Epidermal melanocyte (primary cell): ENCODE measurements around the gene TNFRSF8.

ENCODE experiments used
- DNase-seq: peaks from one replicate; pipeline ENCODE4 v3.0.0; 2011; ENCODE audit warnings: low spot score; ENCODE audit not compliant: insufficient read length

Gene TNFRSF8

DNA sequence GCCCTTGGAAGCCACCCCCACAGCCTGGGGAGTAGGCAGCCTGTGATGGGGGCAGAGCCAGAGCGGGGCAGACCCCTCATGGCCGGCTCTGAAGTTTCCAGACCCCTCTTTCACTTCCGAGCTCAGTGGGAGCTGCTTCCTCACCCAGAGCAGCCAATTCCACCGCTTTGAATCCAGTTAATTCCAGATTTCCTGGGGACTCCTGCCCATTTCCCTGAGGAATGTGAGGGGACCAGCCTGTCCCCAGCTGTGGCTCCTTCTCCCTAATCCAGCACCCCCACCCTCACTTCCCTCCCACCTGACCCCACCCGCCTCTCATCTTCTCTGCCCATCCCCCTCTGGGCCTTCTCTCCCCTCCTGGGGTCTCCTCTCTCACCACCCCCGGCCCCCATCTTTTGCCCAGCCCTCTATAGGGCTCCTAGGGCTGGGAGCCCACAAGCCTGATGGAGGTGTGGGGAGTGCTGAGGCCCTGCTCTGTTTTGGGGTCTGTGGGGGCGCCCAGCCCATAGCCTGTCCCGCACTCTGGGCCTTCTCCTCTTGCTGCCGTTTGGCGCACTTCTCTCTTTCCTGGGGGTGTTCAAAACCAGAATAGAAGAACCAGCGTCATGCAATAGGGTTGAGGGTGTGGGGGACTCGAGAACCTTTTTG, 77.5 kb downstream of the TNFRSF8 start:
- DNase-seq = no peak

GRCh38 chr1:12141163-12141850, 78.2 kb downstream of the TNFRSF8 start:
- DNase-seq = no peak

DNA sequence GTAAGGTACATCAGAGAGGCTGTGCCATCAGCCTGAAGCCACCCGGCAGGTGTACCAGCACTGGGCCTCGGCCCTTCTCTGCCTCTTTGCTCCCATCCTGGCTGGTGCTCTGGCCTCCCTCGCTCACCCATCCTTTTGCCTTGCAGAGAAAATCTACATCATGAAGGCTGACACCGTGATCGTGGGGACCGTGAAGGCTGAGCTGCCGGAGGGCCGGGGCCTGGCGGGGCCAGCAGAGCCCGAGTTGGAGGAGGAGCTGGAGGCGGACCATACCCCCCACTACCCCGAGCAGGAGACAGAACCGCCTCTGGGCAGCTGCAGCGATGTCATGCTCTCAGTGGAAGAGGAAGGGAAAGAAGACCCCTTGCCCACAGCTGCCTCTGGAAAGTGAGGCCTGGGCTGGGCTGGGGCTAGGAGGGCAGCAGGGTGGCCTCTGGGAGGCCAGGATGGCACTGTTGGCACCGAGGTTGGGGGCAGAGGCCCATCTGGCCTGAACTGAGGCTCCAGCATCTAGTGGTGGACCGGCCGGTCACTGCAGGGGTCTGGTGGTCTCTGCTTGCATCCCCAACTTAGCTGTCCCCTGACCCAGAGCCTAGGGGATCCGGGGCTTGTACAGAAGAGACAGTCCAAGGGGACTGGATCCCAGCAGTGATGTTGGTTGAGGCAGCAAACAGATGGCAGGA, 79.2 kb downstream of the TNFRSF8 start:
- DNase-seq = no peak

DNA sequence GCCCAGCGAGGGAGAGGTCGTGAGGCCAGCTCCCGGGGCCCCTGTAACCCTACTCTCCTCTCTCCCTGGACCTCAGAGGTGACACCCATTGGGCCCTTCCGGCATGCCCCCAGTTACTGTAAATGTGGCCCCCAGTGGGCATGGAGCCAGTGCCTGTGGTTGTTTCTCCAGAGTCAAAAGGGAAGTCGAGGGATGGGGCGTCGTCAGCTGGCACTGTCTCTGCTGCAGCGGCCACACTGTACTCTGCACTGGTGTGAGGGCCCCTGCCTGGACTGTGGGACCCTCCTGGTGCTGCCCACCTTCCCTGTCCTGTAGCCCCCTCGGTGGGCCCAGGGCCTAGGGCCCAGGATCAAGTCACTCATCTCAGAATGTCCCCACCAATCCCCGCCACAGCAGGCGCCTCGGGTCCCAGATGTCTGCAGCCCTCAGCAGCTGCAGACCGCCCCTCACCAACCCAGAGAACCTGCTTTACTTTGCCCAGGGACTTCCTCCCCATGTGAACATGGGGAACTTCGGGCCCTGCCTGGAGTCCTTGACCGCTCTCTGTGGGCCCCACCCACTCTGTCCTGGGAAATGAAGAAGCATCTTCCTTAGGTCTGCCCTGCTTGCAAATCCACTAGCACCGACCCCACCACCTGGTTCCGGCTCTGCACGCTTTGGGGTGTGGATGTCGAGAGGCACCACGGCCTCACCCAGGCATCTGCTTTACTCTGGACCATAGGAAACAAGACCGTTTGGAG, 80.0 kb downstream of the TNFRSF8 start:
- DNase-seq = no peak

- DNase-seq = peak; percentile 94
Measured at GRCh38 chr1:12143631-12144155, 80.6 kb downstream of the TNFRSF8 start.

DNA sequence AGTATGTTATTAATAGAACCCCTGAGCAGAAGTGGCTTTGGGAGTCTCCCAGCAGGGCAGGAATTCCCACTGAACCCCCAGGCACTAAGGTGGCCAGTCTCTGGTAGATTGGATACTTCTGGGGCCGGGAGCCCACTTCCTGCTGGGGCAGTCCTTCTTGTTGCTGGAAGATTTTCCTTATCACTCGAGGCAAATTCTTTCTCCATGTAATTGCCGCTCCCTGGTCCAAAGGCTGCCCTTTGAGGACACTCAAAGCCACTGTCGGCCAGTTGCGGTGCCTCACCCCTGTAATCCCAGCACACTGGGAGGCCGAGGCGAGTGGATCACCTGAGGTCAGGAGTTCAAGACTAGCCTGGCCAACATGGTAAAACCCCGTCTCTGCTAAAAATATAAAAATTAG, 81.1 kb downstream of the TNFRSF8 start:
- DNase-seq = no peak

- DNase-seq = no peak
Measured at GRCh38 chr1:12144969-12145368, 81.9 kb downstream of the TNFRSF8 start.

DNA sequence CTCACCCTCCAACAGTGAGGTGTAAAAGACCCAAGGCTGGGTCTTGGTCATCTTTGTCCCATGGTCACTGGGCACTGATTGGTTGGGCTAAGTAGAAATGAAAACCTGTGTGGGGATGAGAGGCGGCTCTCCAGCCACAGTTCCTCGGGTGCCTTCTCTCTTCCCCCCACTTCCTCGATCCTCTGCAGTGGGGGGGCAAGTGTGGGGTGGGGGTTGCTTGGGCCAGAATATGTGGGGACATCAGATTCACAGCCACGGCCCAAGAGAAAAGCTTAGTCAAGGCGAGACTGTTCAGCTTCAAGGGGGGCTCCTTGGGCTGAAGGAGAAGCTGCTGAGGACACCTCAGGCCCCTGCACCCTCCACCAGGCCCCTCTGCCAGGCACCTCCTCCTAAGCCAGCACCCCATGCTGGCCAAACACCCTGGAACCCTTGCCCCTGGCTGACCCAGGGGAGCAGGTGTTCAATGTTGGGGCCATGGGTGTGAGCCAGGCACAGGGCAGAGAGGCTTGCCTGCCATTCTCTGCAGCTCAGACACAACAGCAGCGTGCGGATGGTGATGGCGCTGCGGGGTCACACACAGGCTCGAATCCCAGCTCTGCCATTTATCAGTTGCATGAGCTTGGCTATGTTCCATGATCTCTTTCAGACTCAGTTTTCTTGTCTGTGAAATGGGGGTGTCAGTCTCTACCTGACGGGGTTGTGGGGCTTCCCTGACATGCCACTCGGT, 82.7 kb downstream of the TNFRSF8 start:
- DNase-seq = no peak

DNA sequence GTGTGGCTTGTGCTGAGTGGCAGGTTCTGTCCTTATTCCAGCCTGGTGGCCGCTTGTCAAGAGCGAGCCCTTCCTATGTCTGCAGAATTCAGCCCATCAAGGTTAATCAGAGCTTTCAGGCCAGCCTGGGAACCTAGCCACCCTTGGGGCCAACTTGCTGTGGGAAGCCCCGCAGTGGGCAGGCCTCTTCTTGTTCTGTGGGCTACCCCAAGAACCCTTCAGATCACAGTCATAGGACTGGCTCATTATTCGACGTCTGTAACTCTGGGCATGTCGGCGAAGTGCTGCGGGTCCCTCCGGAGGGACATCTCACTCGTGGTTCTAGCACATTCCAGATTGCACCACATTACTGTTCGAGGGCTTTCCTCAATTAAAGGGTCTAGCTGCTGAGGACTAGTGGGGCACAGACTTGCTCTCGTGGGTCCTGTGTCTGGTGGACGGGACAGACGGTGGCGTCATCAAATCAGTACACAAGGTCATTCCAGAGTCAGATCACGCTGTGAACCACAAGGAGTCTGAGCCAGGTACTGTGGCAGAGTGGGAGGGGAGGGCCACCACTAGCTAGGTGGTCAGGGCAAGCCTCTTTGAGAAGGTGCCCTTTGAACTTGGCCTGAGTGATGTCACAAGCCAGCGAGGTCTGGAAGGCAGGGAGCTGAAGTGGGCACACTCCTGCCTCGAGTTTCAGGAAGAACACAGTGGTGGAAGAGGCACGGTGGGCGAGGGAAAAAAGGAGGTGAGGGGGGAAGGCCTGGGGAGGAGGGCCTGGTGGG, 83.4 kb downstream of the TNFRSF8 start:
- no peak for DNase-seq

GRCh38 chr1:12147201-12147701, 84.1 kb downstream of the TNFRSF8 start:
- no peak for DNase-seq

DNA sequence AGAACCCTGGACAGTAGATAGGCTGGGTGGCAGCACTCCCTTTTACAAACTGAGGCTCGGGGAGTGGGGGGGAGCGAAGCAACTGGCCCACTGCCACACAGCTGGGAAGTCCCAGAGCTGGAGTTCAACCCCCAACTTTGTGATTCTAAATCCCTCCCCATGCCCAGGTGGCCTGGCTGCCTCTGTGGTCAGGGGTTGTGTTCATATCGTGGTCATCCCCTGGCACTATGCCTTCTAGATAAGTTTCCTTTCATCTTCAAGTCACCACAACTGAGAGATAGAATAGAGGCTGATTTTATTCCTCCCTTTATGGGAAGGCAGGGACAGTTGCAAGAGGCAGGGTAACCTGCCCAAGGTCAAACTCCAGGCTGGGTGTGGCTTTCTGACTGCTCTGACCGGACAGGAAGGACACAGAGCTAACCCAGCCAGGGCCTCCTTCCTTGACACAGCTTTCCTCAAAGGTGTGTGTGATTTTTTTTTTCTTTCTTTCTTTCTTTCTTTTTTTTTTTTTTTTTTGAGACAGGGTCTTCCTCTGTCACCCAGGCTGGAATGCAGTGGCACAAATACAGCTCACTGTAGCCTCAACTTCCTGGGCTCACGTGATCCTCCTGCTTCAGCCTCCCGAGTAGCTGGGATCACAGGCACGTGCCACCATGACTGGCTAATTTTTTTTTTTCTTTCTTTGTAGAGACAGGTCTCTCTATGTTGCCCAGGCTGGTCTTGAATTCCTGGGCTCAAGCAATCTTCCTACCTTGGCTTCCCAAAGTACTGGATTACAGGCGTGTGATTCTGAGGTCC, 85.3 kb downstream of the TNFRSF8 start:
- no peak for DNase-seq

GRCh38 chr1:12148958-12149790, 86.1 kb downstream of the TNFRSF8 start:
- no peak for DNase-seq

DNA sequence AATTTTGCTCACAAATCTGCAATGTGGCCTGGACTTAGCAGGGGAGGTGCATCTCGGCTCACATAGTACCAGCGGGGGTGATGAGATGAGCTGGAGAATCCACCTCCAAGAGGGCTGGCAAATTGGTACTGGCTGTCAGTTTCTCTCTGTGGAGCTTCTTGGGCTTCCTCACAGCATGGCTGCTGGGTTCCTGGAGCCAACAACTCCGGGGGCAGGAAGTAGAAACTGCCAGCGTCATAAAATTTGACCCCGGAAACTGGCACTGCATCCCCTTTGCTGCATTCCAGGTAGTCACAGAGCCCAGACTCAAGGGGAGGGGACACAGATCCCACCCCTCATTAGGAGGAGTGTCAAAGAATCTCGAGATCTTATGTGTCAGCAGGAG, 86.7 kb downstream of the TNFRSF8 start:
- DNase-seq = no peak

DNA sequence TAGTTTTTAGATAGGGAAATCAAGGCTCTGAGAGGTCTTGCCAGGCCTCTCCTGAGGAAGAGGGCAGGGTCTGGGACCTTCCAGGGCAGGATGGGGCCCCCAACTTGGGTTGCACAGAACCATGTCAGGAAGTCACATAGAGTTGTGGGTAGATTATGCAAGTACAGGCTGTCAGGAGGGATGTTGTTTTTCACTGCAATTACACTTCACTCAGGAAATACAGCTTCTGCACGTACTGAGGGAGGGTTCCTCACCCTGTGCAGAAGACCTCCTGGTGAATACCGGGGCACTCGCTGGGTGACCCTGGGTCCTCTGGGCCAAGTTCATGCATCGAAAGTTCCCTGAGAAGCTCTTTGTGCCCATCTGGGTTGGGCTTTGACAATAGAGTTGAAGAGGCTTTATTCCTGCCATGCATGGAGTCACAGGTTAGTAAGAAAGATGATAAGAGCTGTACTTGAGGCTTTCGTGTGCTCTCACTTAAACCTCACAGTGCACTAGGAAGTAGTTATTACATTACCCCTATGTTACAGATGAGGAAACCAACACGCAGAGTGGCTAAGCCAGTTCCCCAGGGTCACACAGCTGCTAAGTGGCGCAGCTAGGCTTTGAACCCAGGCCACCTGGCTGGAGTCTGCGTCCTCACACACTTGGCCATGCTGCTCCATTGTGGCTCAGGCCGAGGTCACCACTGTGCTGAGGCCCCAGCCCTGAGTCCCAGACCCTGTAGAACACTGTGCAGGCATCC, 87.5 kb downstream of the TNFRSF8 start:
- DNase-seq = no peak

DNA sequence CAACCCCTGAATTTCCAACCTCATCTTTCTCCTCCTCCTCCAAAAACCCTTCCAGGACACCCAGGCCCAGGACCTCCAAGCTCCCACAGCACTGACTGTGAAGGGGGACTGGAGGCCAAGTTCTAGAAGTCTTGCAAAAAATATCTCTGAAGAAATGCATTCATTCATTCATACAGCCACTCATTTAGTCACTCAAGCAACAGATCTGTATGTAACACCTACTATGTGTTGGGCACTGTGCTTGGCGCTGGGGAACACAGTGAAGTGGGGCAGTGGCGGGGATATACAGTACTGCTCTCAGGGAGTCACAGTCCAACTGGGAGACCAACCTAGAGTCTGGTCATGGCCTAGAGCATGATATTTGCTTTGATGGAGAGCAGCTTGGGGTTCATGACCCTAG, 88.4 kb downstream of the TNFRSF8 start:
- no peak for DNase-seq

GRCh38 chr1:12152113-12152891, 89.2 kb downstream of the TNFRSF8 start:
- no peak for DNase-seq
